GM19468 (cell line): Measurements from ENCODE around the gene AATF.

Source experiments
- ATAC-seq: cut with Tn5 transposase; IDR thresholded peaks from one replicate; pipeline ENCODE4 v1.9.1; 2021; ENCODE audit warnings: mild to moderate bottlenecking, moderate library complexity, moderate number of reproducible peaks; ENCODE audit not compliant: unreplicated experiment; ENCODE audit errors: extremely low read depth

AATF gene

GRCh38 chr17:36977066-36977465 is 28.3 kb downstream of the AATF start:
- no peak for ATAC-seq

- no peak for ATAC-seq
Observed at GRCh38 chr17:36977568-36977967, 28.8 kb downstream of the AATF start.

GRCh38 chr17:36978810-36979564 is 30.2 kb downstream of the AATF start:
- ATAC-seq, result no peak

GRCh38 chr17:36979565-36979941 is 30.8 kb downstream of the AATF start:
- ATAC-seq, result no peak

- no peak for ATAC-seq
Observed at GRCh38 chr17:36980280-36980761, 31.6 kb downstream of the AATF start.

GRCh38 chr17:36983618-36984017 is 34.9 kb downstream of the AATF start:
- no peak for ATAC-seq

GRCh38 chr17:36989173-36989572 is 40.4 kb downstream of the AATF start:
- ATAC-seq, result no peak

- ATAC-seq, result no peak
Observed at GRCh38 chr17:36992701-36993100, 43.9 kb downstream of the AATF start.

GRCh38 chr17:36993227-36993626 is 44.5 kb downstream of the AATF start:
- no peak for ATAC-seq

GRCh38 chr17:36994438-36994837 is 45.7 kb downstream of the AATF start:
- ATAC-seq, result no peak

GRCh38 chr17:36999471-36999870 is 50.7 kb downstream of the AATF start:
- ATAC-seq, result no peak

GRCh38 chr17:37016780-37017179 is 68.0 kb downstream of the AATF start:
- ATAC-seq, result no peak

- ATAC-seq, result no peak
Observed at GRCh38 chr17:37017404-37017803, 68.7 kb downstream of the AATF start.

GRCh38 chr17:37019117-37019740 is 70.5 kb downstream of the AATF start:
- no peak for ATAC-seq

GRCh38 chr17:37019741-37020129 is 71.0 kb downstream of the AATF start:
- no peak for ATAC-seq

GRCh38 chr17:37024181-37024637 is 75.5 kb downstream of the AATF start:
- ATAC-seq, result no peak

GRCh38 chr17:37025238-37025637 is 76.5 kb downstream of the AATF start:
- ATAC-seq, result no peak

GRCh38 chr17:37025847-37026530 is 77.2 kb downstream of the AATF start:
- no peak for ATAC-seq

- no peak for ATAC-seq
Observed at GRCh38 chr17:37026531-37026869, 77.7 kb downstream of the AATF start.

- ATAC-seq, result no peak
Observed at GRCh38 chr17:37028040-37028439, 79.3 kb downstream of the AATF start.

GRCh38 chr17:37031493-37032083 is 82.8 kb downstream of the AATF start:
- ATAC-seq, result no peak
